Measurements from ENCODE around the gene TMTC4. TPM values are rescaled to one million over a fixed set of nuclear protein-coding genes. Genes with fewer than 3 reads are reported as not detected.

Gene TMTC4
- total and polyA plus RNA-seq, 10 of the 15 experiments (the other 5 are each of a cell fraction or from before 2014, with no cell fraction given) = 3.3 to 24.6 (median 14.5) TPM

- no peak for TF ChIP-seq JUND (IDR thresholded peaks at IDR 0.05; ENCODE audit: low read depth, low read length)
Observed at GRCh38 chr13:100597253-100597652, 77.3 kb downstream of the TMTC4 start (continued).

GRCh38 chr13:100596516-100596915, 78.1 kb downstream of the TMTC4 start:
- no peak for DNase-seq (ENCODE audit: low read depth, low spot score)
- ChIA-PET RAD21 (ENCODE audit: unreplicated experiment) (no interaction called here), CTCF (interaction anchor here (1.6 kb wide), 1 partner anchor 21 kb away, joined by 3 read pairs; no protein-coding TSS in a partner anchor), SMC1A (ENCODE audit: uncharacterized antibody, unreplicated experiment) (interaction anchor here (1.5 kb wide), 1 partner anchor 9 kb away, joined by 4 read pairs; no protein-coding TSS in a partner anchor), POLR2A (no interaction called here)
- Histone ChIP-seq H3K27me3 (replicated peaks in 1 of 2; ENCODE audit: control insufficient read depth in 2 of 2, insufficient read depth in 2 of 2, low read length in 1 of 2) (no peaks in the 10 kb centered on the region), H3K4me2 (ENCODE audit: control insufficient read depth, insufficient read depth) (no peak overlapping the region), H2AFZ (ENCODE audit: control insufficient read depth, low read depth, low read length) (no peak overlapping the region), H3K36me3 (ENCODE audit: control insufficient read depth in 2 of 2, insufficient read depth in 2 of 2, low read length in 1 of 2) (no peaks in the 10 kb centered on the region), H3K4me3 (no peak overlapping the region), H4K20me1 (ENCODE audit: control insufficient read depth, insufficient read depth) (no peaks in the 10 kb centered on the region), H3K9me3 (replicated peaks; ENCODE audit: control insufficient read depth, insufficient read depth, low read length) (no peaks in the 10 kb centered on the region), H3K9ac (ENCODE audit: control insufficient read depth, insufficient read depth, low read length) (no peak overlapping the region), H3K27ac (ENCODE audit: control insufficient read depth, insufficient read depth) (no peak overlapping the region), H3K79me2 (ENCODE audit: control insufficient read depth, insufficient read depth, low read length) (no peaks in the 10 kb centered on the region), H3K4me1 (ENCODE audit: control insufficient read depth, insufficient read depth, low read length) (no peaks in the 10 kb centered on the region)
- WGBS (ENCODE audit: insufficient coverage, insufficient replicate concordance, low lambda C conversion rate, missing lambda C conversion rate) = 63% methylated on average over 2 of the region's 2 CpGs
- TF ChIP-seq SP1 (IDR thresholded peaks at IDR 0.05; ENCODE audit: low read depth, low read length) (no peak), ZNF207 (IDR thresholded peaks at IDR 0.05; ENCODE audit: borderline replicate concordance) (no peak), RFX5 (IDR thresholded peaks at IDR 0.05; ENCODE audit: low read depth, low read length) (no peak), RB1 (IDR thresholded peaks at IDR 0.05; ENCODE audit: borderline replicate concordance) (no peak), STAT3 (IDR thresholded peaks at IDR 0.05; ENCODE audit: low read depth, low read length) (no peak), BMI1 (IDR thresholded peaks at IDR 0.05; ENCODE audit: borderline replicate concordance) (no peak), KDM1A (IDR thresholded peaks at IDR 0.05; ENCODE audit: borderline replicate concordance) (no peak), ZNF622 (IDR thresholded peaks at IDR 0.05) (no peak), STAT1 (conservative IDR thresholded peaks at IDR 0.05) (no peak), ESRRA (IDR thresholded peaks at IDR 0.05; ENCODE audit: low read length) (no peak), ZBED1 (IDR thresholded peaks at IDR 0.05; ENCODE audit: borderline replicate concordance) (no peak)
- TF ChIP-seq, protein P1, sequence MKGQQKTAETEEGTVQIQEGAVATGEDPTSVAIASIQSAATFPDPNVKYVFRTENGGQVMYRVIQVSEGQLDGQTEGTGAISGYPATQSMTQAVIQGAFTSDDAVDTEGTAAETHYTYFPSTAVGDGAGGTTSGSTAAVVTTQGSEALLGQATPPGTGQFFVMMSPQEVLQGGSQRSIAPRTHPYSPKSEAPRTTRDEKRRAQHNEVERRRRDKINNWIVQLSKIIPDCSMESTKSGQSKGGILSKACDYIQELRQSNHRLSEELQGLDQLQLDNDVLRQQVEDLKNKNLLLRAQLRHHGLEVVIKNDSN (IDR thresholded peaks at IDR 0.05; ENCODE audit: borderline replicate concordance, extremely low read length, insufficient read depth, low read depth, low read length) = no peak
- no peak for FAIRE-seq
- ATAC-seq = no peak
- intact Hi-C loops (cut with micrococcal nuclease; ENCODE audit: unreplicated experiment) = no loop called here
- BruUV-seq (replicated peaks) = no TSS peak
- in situ Hi-C loops (cut with MboI) = no loop called here
